HCT116 (cell line): ENCODE measurements around the gene CSF3R. TPM values are rescaled to one million over a fixed set of nuclear protein-coding genes. Genes with fewer than 3 reads are reported as not detected.
A peak's percentile ranks its signal among the peaks of the same experiment; 100 is the strongest.

Source experiments
- ATAC-seq: fragments of 200-7000 bp; cut with Tn5 transposase; 2 replicates; pipeline ENCODE4 v1.9.1; 2020; ENCODE audit warnings: mild to moderate bottlenecking, moderate library complexity
- BruUV-seq: library from RNA; stranded (reverse); fragments of 400-500 nt; replicated peaks from 2 replicates; lab custom pipeline; 2021; lab: Mats Ljungman, UMichigan
- CTCF ChIA-PET: fragments of 300-600 bp; sonication (Branson Sonifier 250); formaldehyde crosslinking; loops from one replicate; lab custom pipeline; 2021; ENCODE audit warnings: antibody characterized with exemption; lab: Charles Lee
- POLR2A ChIA-PET: fragments of 300-600, 350-600 bp; sonication (Branson Sonifier 250); formaldehyde crosslinking; loops from one replicate; lab custom pipeline; 2021; ENCODE audit warnings: antibody characterized with exemption; lab: Charles Lee
- RAD21 ChIA-PET, 2 experiments: fragments of 300-600 bp; sonication (Branson Sonifier 250); formaldehyde crosslinking; loops; one replicate each; lab custom pipeline; 2023; ENCODE audit warnings: low total read pairs in 2 of 2; ENCODE audit not compliant: uncharacterized antibody in 2 of 2, unreplicated experiment in 2 of 2, low non-redundant PET in 1 of 2; lab: Charles Lee
- DNase-seq: peaks from one replicate; pipeline ENCODE4 v3.0.0-alpha.2; 2010; ENCODE audit warnings: low read depth, low spot score
- H2AFZ ChIP-seq: fragments of 200-600 bp; shearing (Covaris generic), sonication (generic); 2 replicates; pipeline ENCODE4 v1.6.1; 2017; ENCODE audit warnings: low read depth, mixed run types, mixed read lengths, antibody characterized with exemption, low read length; ENCODE audit not compliant: poor library complexity, severe bottlenecking
- H3K27ac ChIP-seq: 2 replicates; pipeline ENCODE4 v1.5.1; 2012; ENCODE audit warnings: low read depth, low read length
- H3K27me3 ChIP-seq: fragments of 200-600 bp; sonication (generic); 2 replicates; pipeline ENCODE4 v1.6.1; 2016; ENCODE audit warnings: mixed run types, low read length, mixed read lengths; ENCODE audit not compliant: insufficient read depth
- H3K36me3 ChIP-seq, 2 experiments: fragments of 200-500 bp in 1 of 2; fragments of 200-600 bp in 1 of 2; sonication (Bioruptor generic) in 1 of 2; sonication (generic) in 1 of 2; 2 replicates each; pipeline versions ENCODE4 v1.5.1 to v1.6.1; 2014 to 2016; ENCODE audit warnings: low read length in 2 of 2, inconsistent platforms in 1 of 2, mixed read lengths in 1 of 2, mixed run types in 1 of 2; ENCODE audit not compliant: insufficient read depth in 2 of 2, control insufficient read depth in 1 of 2
- H3K4me1 ChIP-seq, 2 experiments: fragments of 200-600 bp in 1 of 2; sonication (generic) in 1 of 2; 2 replicates each; pipeline versions ENCODE4 v1.5.1 to v1.6.1; 2012 to 2017; ENCODE audit warnings: low read length in 2 of 2, inconsistent platforms in 1 of 2, mild to moderate bottlenecking in 1 of 2, mixed read lengths in 1 of 2, mixed run types in 1 of 2, moderate library complexity in 1 of 2; ENCODE audit not compliant: insufficient read depth in 2 of 2, control insufficient read depth in 1 of 2
- H3K4me2 ChIP-seq: fragments of 200-600 bp; sonication (generic); 2 replicates; pipeline ENCODE4 v1.6.1; 2017; ENCODE audit warnings: mixed run types, low read length, mixed read lengths
- H3K4me3 ChIP-seq, 2 experiments: fragments of 200-600 bp in 1 of 2; sonication (generic) in 1 of 2; replicated peaks in 1 of 2; 2 replicates each; pipeline ENCODE4 v1.5.1; 2011 to 2016; ENCODE audit warnings: low read length in 2 of 2, control low read depth in 1 of 2, low read depth in 1 of 2, mild to moderate bottlenecking in 1 of 2, mixed read lengths in 1 of 2, mixed run types in 1 of 2
- H3K79me2 ChIP-seq: fragments of 200-600 bp; sonication (generic); 2 replicates; pipeline ENCODE4 v1.6.1; 2017; ENCODE audit warnings: mild to moderate bottlenecking, mixed run types, low read length, moderate library complexity, mixed read lengths; ENCODE audit not compliant: insufficient read depth
- H3K9ac ChIP-seq: fragments of 200-600 bp; sonication (generic); 2 replicates; pipeline ENCODE4 v1.6.1; 2016; ENCODE audit warnings: low read length, mixed read lengths
- H3K9me2 ChIP-seq: fragments of 200-600 bp; sonication (generic), shearing (Covaris generic); 2 replicates; pipeline ENCODE4 v1.6.1; 2017; ENCODE audit warnings: mixed run types, mild to moderate bottlenecking, moderate library complexity; ENCODE audit not compliant: insufficient read depth
- H3K9me3 ChIP-seq, 2 experiments: fragments of 200-500 bp in 1 of 2; fragments of 200-600 bp in 1 of 2; sonication (Bioruptor generic) in 1 of 2; sonication (generic) in 1 of 2; 2 replicates each; pipeline ENCODE4 v1.6.1; 2014 to 2017; ENCODE audit warnings: low read length in 2 of 2, mixed read lengths in 2 of 2, inconsistent platforms in 1 of 2, low read depth in 1 of 2, mild to moderate bottlenecking in 1 of 2, mixed run types in 1 of 2, moderate library complexity in 1 of 2; ENCODE audit not compliant: control insufficient read depth in 1 of 2, insufficient read depth in 1 of 2
- H4K20me1 ChIP-seq: fragments of 200-600 bp; sonication (generic), shearing (Covaris generic); 2 replicates; pipeline ENCODE4 v1.6.1; 2017; ENCODE audit warnings: mixed run types, mild to moderate bottlenecking, moderate library complexity; ENCODE audit not compliant: insufficient read depth
- CEBPB ChIP-seq: IDR thresholded peaks from 2 replicates; pipeline ENCODE4 v1.6.1; 2012; ENCODE audit warnings: low read depth
- CTCF ChIP-seq, 3 experiments: fragments of 200-600 bp in 1 of 3; sonication (generic) in 1 of 3; IDR thresholded peaks in 2 of 3; conservative IDR thresholded peaks in 1 of 3; 2 replicates each; pipeline ENCODE4 v1.5.1; 2012 to 2017; ENCODE audit warnings: low read depth in 2 of 3, low read length in 2 of 3, antibody characterized with exemption in 1 of 3, borderline replicate concordance in 1 of 3, control low read depth in 1 of 3, mild to moderate bottlenecking in 1 of 3, mixed read lengths in 1 of 3, mixed run types in 1 of 3, moderate library complexity in 1 of 3; ENCODE audit not compliant: insufficient read depth in 1 of 3
- EGR1 ChIP-seq: IDR thresholded peaks from 2 replicates; pipeline ENCODE4 v1.6.1; 2012; ENCODE audit warnings: low read depth
- ELF1 ChIP-seq: IDR thresholded peaks from 2 replicates; pipeline ENCODE4 v1.6.1; 2012; ENCODE audit warnings: low read depth, borderline replicate concordance
- EZH2phosphoT487 ChIP-seq: fragments of 200-600 bp; IDR thresholded peaks from 2 replicates; pipeline ENCODE4 v1.6.1; 2018; ENCODE audit warnings: antibody characterized with exemption, borderline replicate concordance
- FOSL1 ChIP-seq: IDR thresholded peaks from 2 replicates; pipeline ENCODE4 v1.6.1; 2012; ENCODE audit warnings: low read depth
- JUND ChIP-seq: IDR thresholded peaks from 2 replicates; pipeline ENCODE4 v1.6.1; 2012
- POLR2A ChIP-seq: IDR thresholded peaks from 2 replicates; pipeline ENCODE4 v1.7.0; 2011; ENCODE audit warnings: borderline replicate concordance; ENCODE audit not compliant: insufficient read depth, insufficient read length; ENCODE audit errors: extremely low read depth
- POLR2AphosphoS5 ChIP-seq: IDR thresholded peaks from 2 replicates; pipeline ENCODE4 v1.6.1; 2011; ENCODE audit warnings: mild to moderate bottlenecking, low read depth, low read length, moderate library complexity
- RAD21 ChIP-seq: IDR thresholded peaks from 2 replicates; pipeline ENCODE4 v1.6.1; 2012; ENCODE audit warnings: low read depth, mild to moderate bottlenecking
- REST ChIP-seq: IDR thresholded peaks from 2 replicates; pipeline ENCODE4 v1.6.1; 2012; ENCODE audit warnings: low read depth
- SIN3A ChIP-seq: IDR thresholded peaks from 2 replicates; pipeline ENCODE4 v1.6.1; 2012; ENCODE audit warnings: low read depth
- TCF7L2 ChIP-seq: IDR thresholded peaks from 2 replicates; pipeline ENCODE4 v1.7.0; 2011; ENCODE audit warnings: borderline replicate concordance, inconsistent platforms; ENCODE audit not compliant: insufficient read depth, insufficient read length; ENCODE audit errors: extremely low read depth
- ZFX ChIP-seq: fragments of 450-650 bp; IDR thresholded peaks from 2 replicates; pipeline ENCODE4 v1.6.1; 2017
- ZNF274 ChIP-seq: fragments of 200-500 bp; sonication (Bioruptor generic); IDR thresholded peaks from 2 replicates; pipeline ENCODE4 v1.6.1; 2014; ENCODE audit warnings: mild to moderate bottlenecking, low read depth, low read length, inconsistent platforms
- intact Hi-C: fragments of 100-400 bp; cut with micrococcal nuclease; formaldehyde crosslinking; loops from 2 replicates; pipeline ENCODE4 v1.10.0; 2022
- total RNA-seq: library from RNA; stranded (reverse); gene quantifications from one replicate; pipeline ENCODE4 v1.2.1, GENCODE V29; 2021; ENCODE audit not compliant: unreplicated experiment
- TF ChIP-seq, protein P1 (sequence below): IDR thresholded peaks from 2 replicates; pipeline ENCODE4 v1.6.1; 2012

Gene CSF3R
- total RNA-seq, 1 experiment from 2014 or later = 0.32 TPM

- Histone ChIP-seq H3K4me1 (no peaks in the 10 kb centered on the region), H3K4me3 (no peak overlapping the region), H3K9me2 (no peaks in the 10 kb centered on the region), H2AFZ (no peak overlapping the region), H3K36me3 (no peaks in the 10 kb centered on the region), H3K9me3 (no peaks in the 10 kb centered on the region), H3K79me2 (no peaks in the 10 kb centered on the region), H3K27me3 (peaks cover 13% of the 10 kb centered on the region), H3K27ac (no peak overlapping the region), H3K4me2 (no peak overlapping the region), H4K20me1 (no peaks in the 10 kb centered on the region), H3K9ac (no peak overlapping the region)
- DNase-seq (no peak), ATAC-seq (no peak)
- intact Hi-C loops = no loop called here
- ChIA-PET POLR2A (interaction anchor here (0.8 kb wide), 1 partner anchor 288 kb away, joined by 3 read pairs; no protein-coding TSS in a partner anchor), CTCF (no interaction called here), RAD21 (interaction anchor here in 1 of 2 experiments (1.1 kb wide), 1 partner anchor 40 kb away, joined by 3 read pairs; no protein-coding TSS in a partner anchor)
- no TSS peak for BruUV-seq
- TF ChIP-seq CTCF (IDR thresholded peaks at IDR 0.05 in 2 of 3, conservative IDR thresholded peaks at IDR 0.05 in 1 of 3; ENCODE audit: borderline replicate concordance in 1 of 3, insufficient read depth in 1 of 3, low read depth in 2 of 3, low read length in 2 of 3) (0 out of 6 replicates have a peak, but pooled peaks of 1 of the 3 experiments have one; percentile 10), SIN3A (no peak)
Observed at GRCh38 chr1:36475910-36476604, 6.7 kb downstream of the CSF3R start.

GRCh38 chr1:36475341-36475740 lies 7.4 kb downstream of the CSF3R start:
- no peak overlapping the region for H3K4me2 ChIP-seq
- H3K27me3 ChIP-seq = peaks cover 13% of the 10 kb centered on the region
- no peak overlapping the region for H3K9ac ChIP-seq
- ChIA-PET RAD21 (interaction anchor here in 1 of 2 experiments (1.1 kb wide), 1 partner anchor 41 kb away, joined by 3 read pairs; no protein-coding TSS in a partner anchor), CTCF (no interaction called here), POLR2A (no interaction called here)
- ATAC-seq (no peak), DNase-seq (no peak)
- no peak overlapping the region for H3K27ac ChIP-seq
- H3K4me1 ChIP-seq = no peaks in the 10 kb centered on the region
- H4K20me1 ChIP-seq = no peaks in the 10 kb centered on the region
- no peaks in the 10 kb centered on the region for H3K36me3 ChIP-seq
- intact Hi-C loops = no loop called here
- BruUV-seq = no TSS peak
- no peak overlapping the region for H2AFZ ChIP-seq
- no peaks in the 10 kb centered on the region for H3K9me2 ChIP-seq
- H3K4me3 ChIP-seq = no peak overlapping the region
- no peaks in the 10 kb centered on the region for H3K79me2 ChIP-seq
- no peaks in the 10 kb centered on the region for H3K9me3 ChIP-seq
- TF ChIP-seq CEBPB = no peak
- TF ChIP-seq REST = no peak
- no peak for TF ChIP-seq FOSL1
- TF ChIP-seq RAD21 = no peak
- no peak for TF ChIP-seq ELF1
- TF ChIP-seq EZH2phosphoT487 = no peak
- TF ChIP-seq, protein P1, sequence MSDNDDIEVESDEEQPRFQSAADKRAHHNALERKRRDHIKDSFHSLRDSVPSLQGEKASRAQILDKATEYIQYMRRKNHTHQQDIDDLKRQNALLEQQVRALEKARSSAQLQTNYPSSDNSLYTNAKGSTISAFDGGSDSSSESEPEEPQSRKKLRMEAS = no peak
- no peak for TF ChIP-seq TCF7L2
- no peak for TF ChIP-seq POLR2AphosphoS5
- no peak for TF ChIP-seq ZFX
- no peak for TF ChIP-seq POLR2A
- no peak for TF ChIP-seq EGR1
- no peak for TF ChIP-seq ZNF274
- TF ChIP-seq JUND = no peak
